Parathyroid adenoma (tissue), 2 donors: ENCODE data around the gene CALML6.

ENCODE experiments used
- H2AFZ ChIP-seq: fragments of 300-600 bp; sonication (generic); one replicate; pipeline ENCODE4 v1.7.0; 2017; ENCODE audit warnings: antibody characterized with exemption, mild to moderate bottlenecking
- H3K27ac ChIP-seq: fragments of 300-600 bp; sonication (generic); one replicate; pipeline ENCODE4 v1.7.0; 2017
- H3K27me3 ChIP-seq: fragments of 300-600 bp; sonication (generic); one replicate; pipeline ENCODE4 v1.7.0; 2017; ENCODE audit warnings: low read length; ENCODE audit not compliant: control insufficient read depth, insufficient read depth
- H3K36me3 ChIP-seq: fragments of 300-600 bp; sonication (generic); one replicate; pipeline ENCODE4 v1.7.0; 2017; ENCODE audit warnings: low read length; ENCODE audit not compliant: control insufficient read depth, insufficient read depth
- H3K4me1 ChIP-seq: fragments of 300-600 bp; sonication (generic); one replicate; pipeline ENCODE4 v1.7.0; 2017; ENCODE audit warnings: control low read depth
- H3K4me2 ChIP-seq: fragments of 300-600 bp; sonication (generic); one replicate; pipeline ENCODE4 v1.7.0; 2017; ENCODE audit warnings: low read length
- H3K4me3 ChIP-seq: fragments of 300-600 bp; sonication (generic); one replicate; pipeline ENCODE4 v1.7.0; 2017; ENCODE audit warnings: low read depth, low read length
- H3K79me2 ChIP-seq: fragments of 300-600 bp; sonication (generic); one replicate; pipeline ENCODE4 v1.7.0; 2017; ENCODE audit warnings: control low read depth
- H3K9ac ChIP-seq: fragments of 300-600 bp; sonication (generic); one replicate; pipeline ENCODE4 v1.7.0; 2017; ENCODE audit warnings: mild to moderate bottlenecking
- H3K9me3 ChIP-seq: fragments of 300-600 bp; sonication (generic); one replicate; pipeline ENCODE4 v1.7.0; 2017; ENCODE audit warnings: low read length; ENCODE audit not compliant: control insufficient read depth
- TF ChIP-seq, protein P1 (sequence below): fragments of 300-600 bp; sonication (generic); IDR thresholded peaks from one replicate; pipeline ENCODE4 v1.7.0; 2017; ENCODE audit warnings: antibody characterized with exemption, mild to moderate bottlenecking
- donor health status: primary hyperparathyroidism.

Gene CALML6

DNA sequence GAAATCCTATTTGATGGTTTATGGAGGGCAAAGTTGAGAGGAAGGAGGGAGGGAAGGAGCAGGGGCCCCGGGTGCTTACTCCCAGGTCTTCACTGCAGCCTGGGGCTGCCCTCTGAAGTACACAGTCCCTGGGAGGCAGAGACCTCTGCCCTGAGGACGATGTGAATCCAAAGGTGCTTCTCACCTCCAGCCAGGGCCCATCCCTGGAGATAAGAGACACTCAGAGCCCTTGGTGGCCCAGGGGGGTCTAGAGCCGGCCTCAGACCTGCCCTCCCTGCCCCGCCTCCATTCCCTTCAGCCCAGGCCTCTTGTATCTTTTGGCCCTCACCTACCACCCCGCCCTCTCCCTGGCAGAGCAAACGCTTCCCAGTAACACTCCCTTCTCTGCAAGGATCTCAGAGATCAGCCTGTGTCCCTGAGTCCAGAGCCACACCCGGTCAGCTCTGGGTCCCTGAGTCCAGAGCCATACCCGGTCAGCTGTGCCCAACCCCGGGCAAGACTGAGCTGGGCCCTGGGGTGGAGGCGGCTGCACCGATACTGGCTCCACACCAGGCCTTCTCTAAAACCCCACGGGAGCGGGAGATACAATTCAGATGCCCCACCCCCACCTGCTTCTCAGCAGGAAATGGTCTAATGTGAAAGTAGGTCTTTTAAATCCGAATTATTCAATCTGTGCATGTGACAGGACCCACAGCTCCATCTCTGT is 20.6 kb upstream of the CALML6 start:
- no peaks in the 10 kb centered on the region for H3K9me3 ChIP-seq
- no peak overlapping the region for H3K4me2 ChIP-seq
- H3K27ac ChIP-seq = no peak overlapping the region
- no peaks in the 10 kb centered on the region for H3K4me1 ChIP-seq
- no peak overlapping the region for H3K4me3 ChIP-seq
- H3K9ac ChIP-seq = no peak overlapping the region
- H3K27me3 ChIP-seq = no peaks in the 10 kb centered on the region
- no peaks in the 10 kb centered on the region for H3K36me3 ChIP-seq
- no peak overlapping the region for H2AFZ ChIP-seq
- TF ChIP-seq, protein P1, sequence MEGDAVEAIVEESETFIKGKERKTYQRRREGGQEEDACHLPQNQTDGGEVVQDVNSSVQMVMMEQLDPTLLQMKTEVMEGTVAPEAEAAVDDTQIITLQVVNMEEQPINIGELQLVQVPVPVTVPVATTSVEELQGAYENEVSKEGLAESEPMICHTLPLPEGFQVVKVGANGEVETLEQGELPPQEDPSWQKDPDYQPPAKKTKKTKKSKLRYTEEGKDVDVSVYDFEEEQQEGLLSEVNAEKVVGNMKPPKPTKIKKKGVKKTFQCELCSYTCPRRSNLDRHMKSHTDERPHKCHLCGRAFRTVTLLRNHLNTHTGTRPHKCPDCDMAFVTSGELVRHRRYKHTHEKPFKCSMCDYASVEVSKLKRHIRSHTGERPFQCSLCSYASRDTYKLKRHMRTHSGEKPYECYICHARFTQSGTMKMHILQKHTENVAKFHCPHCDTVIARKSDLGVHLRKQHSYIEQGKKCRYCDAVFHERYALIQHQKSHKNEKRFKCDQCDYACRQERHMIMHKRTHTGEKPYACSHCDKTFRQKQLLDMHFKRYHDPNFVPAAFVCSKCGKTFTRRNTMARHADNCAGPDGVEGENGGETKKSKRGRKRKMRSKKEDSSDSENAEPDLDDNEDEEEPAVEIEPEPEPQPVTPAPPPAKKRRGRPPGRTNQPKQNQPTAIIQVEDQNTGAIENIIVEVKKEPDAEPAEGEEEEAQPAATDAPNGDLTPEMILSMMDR = no peak
- H3K79me2 ChIP-seq = peaks cover 3% of the 10 kb centered on the region

DNA sequence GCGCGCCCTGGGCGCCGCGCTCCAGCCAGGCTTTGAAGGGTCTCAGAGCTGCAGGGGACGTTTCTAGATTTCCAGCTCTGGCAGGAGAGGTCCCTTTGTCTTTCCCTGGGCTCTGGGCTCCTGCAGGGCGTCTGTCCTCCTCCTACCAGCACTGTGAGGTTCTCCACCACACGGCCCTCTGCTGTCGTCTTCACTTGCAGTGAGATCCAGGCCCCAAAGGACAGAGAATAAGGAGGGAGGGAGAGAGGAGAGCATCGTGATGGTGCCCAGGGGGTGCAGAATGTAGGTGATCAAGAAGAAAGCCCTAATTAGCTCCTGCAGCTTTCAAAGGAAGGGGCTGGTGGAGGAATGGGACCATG is 20.0 kb upstream of the CALML6 start:
- Histone ChIP-seq H3K4me1 (no peaks in the 10 kb centered on the region), H3K27me3 (no peaks in the 10 kb centered on the region), H3K79me2 (no peaks in the 10 kb centered on the region), H3K9ac (no peak overlapping the region), H3K36me3 (no peaks in the 10 kb centered on the region), H3K9me3 (no peaks in the 10 kb centered on the region), H2AFZ (no peak overlapping the region), H3K4me2 (no peak overlapping the region), H3K27ac (no peak overlapping the region), H3K4me3 (no peak overlapping the region)
- TF ChIP-seq, protein P1 = no peak

DNA sequence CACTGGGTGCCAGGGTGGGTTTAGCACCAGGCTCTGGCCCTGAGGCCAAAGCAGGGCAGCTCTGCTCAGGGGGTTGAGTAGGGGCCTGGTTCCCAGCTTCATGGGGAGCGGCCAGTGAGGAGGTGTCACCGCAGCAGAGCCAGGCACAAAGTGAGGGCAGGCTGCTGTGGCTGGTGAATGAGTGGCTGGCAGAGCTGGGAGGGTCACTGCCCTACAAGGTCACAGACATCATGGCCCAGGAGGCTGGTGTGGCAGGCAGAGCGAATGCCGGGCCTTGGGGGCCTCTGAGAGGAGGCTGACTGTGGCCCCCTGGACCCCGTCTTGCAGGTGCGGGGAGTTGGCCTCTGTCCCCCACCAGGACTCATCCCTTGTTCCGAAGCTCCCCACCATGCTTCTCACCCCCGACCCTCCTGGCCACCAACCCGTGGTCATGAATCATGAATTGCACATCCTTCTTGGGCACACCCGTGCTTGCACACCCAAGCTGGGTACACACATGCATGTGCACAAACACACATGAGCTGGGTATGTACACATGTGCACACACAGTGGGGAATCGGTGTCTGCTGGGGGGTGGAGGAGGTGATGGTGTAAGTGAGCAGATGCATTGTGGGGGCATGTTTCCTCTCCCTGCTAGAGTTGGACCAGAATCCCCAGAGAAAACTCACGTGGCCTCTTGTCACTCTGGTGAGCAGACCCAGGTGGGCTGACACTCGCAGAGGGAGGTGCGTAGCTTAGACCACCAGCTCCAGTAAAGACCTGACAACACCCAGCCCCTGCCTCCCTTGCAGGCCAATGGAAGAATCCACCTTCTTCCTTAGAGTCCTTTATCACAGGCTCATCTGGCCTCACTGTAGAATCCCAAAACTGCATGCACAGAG is 19.4 kb upstream of the CALML6 start:
- no peak overlapping the region for H3K9ac ChIP-seq
- H3K9me3 ChIP-seq = no peaks in the 10 kb centered on the region
- no peaks in the 10 kb centered on the region for H3K36me3 ChIP-seq
- no peaks in the 10 kb centered on the region for H3K79me2 ChIP-seq
- H2AFZ ChIP-seq = no peak overlapping the region
- TF ChIP-seq, protein P1 = no peak
- no peak overlapping the region for H3K4me3 ChIP-seq
- no peak overlapping the region for H3K4me2 ChIP-seq
- no peaks in the 10 kb centered on the region for H3K27me3 ChIP-seq
- H3K27ac ChIP-seq = no peak overlapping the region
- H3K4me1 ChIP-seq = no peaks in the 10 kb centered on the region

DNA sequence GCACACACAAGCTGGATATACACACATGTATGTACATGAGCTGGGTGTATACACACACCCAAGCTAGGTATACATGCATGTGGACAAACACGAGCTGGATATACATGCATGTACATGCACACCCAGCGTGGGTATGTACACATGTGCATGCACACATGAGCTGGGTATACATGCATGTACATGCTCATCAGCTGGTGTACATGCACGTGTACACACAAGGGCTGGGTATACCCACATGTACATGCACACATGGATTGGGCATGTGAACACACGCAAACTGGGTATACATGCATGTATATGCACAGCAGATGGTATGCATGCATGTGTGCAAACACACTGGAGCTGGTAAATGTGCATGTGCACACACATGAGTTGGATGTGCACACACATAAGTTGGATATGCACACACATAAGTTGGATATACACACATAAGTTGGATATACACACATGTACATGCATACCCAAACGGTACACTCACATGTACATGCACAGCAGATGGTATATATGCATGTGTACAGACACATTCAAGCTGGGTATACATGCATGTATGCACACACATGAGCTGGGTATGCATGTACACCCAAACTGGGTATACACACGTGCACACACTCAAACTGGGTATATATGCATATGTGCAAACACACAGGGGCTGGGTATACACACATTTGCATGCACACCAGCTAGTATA is 16.7 kb upstream of the CALML6 start:
- Histone ChIP-seq H3K4me2 (no peak overlapping the region), H3K4me1 (no peaks in the 10 kb centered on the region), H2AFZ (no peak overlapping the region), H3K27me3 (no peaks in the 10 kb centered on the region), H3K79me2 (no peaks in the 10 kb centered on the region), H3K36me3 (no peaks in the 10 kb centered on the region), H3K27ac (no peak overlapping the region), H3K9ac (no peak overlapping the region), H3K9me3 (no peaks in the 10 kb centered on the region), H3K4me3 (no peak overlapping the region)
- TF ChIP-seq, protein P1 = no peak
